Measurements from ENCODE around the gene DCHS1.

DCHS1 gene

DNA sequence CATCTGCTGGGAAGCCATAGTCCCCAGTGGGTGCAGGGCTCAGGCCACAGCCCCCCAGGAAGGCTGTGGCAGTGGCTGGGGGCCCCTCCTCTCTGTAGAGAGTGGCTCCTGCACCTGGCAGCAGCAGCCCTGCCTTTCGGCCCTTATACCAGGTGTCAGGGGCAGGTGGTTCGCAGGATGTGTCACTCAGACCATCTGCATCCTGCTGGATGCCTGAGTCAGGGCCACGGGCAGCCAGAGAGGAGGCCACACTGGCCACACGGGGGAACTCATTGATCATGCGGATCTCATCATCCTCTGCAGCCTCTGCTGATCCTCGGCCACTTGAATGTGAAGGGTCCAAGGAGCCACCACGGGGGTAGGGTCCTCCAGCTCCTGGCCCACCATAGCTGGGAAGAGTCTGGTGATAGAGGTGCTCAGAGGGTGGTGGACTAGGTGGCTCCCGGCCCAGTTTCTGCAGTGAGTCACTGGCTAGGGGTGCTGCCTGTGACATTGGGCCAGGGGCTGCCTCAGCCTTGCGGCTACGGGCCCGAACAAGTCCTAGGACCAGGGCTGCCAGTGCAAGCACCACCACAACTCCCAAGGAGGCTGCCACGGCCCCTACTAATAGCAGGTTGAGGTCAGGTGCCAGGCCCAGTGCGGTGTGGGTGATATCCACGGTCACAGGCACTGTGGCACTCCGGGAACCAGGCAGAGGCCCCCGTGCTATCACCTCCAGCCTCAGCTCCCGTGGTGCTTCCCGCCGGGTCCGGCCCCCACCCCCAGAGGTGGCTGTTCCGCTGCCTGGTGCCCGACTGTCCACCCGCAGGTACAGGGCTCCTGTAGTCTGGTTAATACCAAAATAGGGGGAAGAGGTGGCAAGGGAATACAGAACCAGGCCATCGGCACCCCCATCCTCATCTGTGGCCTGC lies 33.1 kb downstream of the DCHS1 start:
- no peak overlapping the region for H3K4me3 ChIP-seq (ENCODE audit: low read depth, low read length)
- no peak for DNase-seq (ENCODE audit: low read depth)
- TF ChIP-seq, protein P1, sequence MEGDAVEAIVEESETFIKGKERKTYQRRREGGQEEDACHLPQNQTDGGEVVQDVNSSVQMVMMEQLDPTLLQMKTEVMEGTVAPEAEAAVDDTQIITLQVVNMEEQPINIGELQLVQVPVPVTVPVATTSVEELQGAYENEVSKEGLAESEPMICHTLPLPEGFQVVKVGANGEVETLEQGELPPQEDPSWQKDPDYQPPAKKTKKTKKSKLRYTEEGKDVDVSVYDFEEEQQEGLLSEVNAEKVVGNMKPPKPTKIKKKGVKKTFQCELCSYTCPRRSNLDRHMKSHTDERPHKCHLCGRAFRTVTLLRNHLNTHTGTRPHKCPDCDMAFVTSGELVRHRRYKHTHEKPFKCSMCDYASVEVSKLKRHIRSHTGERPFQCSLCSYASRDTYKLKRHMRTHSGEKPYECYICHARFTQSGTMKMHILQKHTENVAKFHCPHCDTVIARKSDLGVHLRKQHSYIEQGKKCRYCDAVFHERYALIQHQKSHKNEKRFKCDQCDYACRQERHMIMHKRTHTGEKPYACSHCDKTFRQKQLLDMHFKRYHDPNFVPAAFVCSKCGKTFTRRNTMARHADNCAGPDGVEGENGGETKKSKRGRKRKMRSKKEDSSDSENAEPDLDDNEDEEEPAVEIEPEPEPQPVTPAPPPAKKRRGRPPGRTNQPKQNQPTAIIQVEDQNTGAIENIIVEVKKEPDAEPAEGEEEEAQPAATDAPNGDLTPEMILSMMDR (conservative IDR thresholded peaks at IDR 0.05; ENCODE audit: low read depth, low read length) = peak; percentile 20

GRCh38 chr11:6621711-6622211 lies 33.8 kb downstream of the DCHS1 start:
- DNase-seq (ENCODE audit: low read depth) = no peak
- TF ChIP-seq, protein P1 (conservative IDR thresholded peaks at IDR 0.05; ENCODE audit: low read depth, low read length) = no peak

DNA sequence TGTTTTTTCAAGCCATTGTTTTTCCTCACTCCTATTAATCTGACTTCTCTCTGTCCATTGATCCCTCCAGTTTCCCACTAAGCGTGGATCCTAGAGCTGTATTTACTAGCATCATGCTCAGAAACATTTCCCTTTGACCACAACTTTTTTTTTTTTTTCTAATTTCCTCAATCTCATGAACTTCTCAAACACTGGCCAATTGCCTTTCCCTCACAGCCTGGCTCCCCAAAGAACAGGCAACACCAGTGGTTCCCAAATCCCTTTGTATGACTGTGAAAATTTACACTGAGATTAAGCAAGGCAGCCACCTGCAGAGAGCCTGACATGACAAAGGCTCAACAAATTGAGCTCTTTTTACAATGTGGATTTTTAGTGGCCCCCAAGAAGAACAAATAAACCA lies 35.0 kb downstream of the DCHS1 start:
- no peak for DNase-seq (ENCODE audit: low read depth)
- TF ChIP-seq, protein P1 (conservative IDR thresholded peaks at IDR 0.05; ENCODE audit: low read depth, low read length) = no peak
- no peak overlapping the region for H3K4me3 ChIP-seq (ENCODE audit: low read depth, low read length)

More at GRCh38 chr11:6621711-6622211, 33.8 kb downstream of the DCHS1 start:
- H3K4me3 ChIP-seq (ENCODE audit: low read depth, low read length) = no peak overlapping the region

- peak; percentile 97 for DNase-seq (ENCODE audit: low read depth)
- TF ChIP-seq, protein P1 (conservative IDR thresholded peaks at IDR 0.05; ENCODE audit: low read depth, low read length) = no peak
- H3K4me3 ChIP-seq (ENCODE audit: low read depth, low read length) = peak within 1 kb of the TSS; percentile 98
Measured at GRCh38 chr11:6619004-6619745, 36.4 kb downstream of the DCHS1 start, which contains the start of gene TPP1. Gene TPP1 (minus strand): TSS chr11:6619422. CDS start chr11:6619400, 22 bp downstream.

GRCh38 chr11:6618117-6619003 lies 37.2 kb downstream of the DCHS1 start:
- peak overlapping the region; percentile 98 for H3K4me3 ChIP-seq (ENCODE audit: low read depth, low read length)
- TF ChIP-seq, protein P1 (conservative IDR thresholded peaks at IDR 0.05; ENCODE audit: low read depth, low read length) = no peak
- DNase-seq (ENCODE audit: low read depth) = peak; percentile 95

DNA sequence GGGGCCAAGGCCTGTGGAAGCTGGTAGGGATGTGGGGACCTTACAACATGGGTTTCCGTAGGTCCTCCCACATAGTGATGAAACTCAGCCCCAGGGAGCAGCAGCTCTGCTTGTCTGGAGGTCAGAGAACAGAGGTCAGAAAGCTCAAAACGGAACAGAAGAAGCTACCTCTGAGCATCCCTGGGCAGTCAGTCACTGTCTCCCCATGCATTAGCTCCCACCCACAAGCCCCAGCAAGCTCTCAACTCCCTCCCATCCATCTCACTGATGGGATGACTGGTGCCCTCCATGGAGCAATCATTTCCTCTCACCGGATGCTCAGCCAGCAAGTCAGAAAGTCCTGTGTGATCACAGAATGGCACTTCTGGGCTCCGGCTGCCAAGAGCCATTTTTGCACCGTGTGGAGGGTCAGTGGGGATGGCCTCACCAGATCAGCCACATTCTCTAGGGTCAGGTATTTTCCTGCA lies 38.3 kb downstream of the DCHS1 start:
- peak overlapping the region; percentile 98 for H3K4me3 ChIP-seq (ENCODE audit: low read depth, low read length)
- TF ChIP-seq, protein P1 (conservative IDR thresholded peaks at IDR 0.05; ENCODE audit: low read depth, low read length) = no peak
- DNase-seq (ENCODE audit: low read depth) = peak; percentile 71
